B cell (primary cell): ENCODE measurements around the gene DBX1. TPM values are rescaled to one million over a fixed set of nuclear protein-coding genes. Genes with fewer than 3 reads are reported as not detected.

Experiments used
- ATAC-seq: fragments of 200-7000 bp; cut with Tn5 transposase; one replicate; pipeline ENCODE4 v1.10.0; 2021; ENCODE audit warnings: low read depth, mild to moderate bottlenecking, moderate number of reproducible peaks, moderate library complexity
- CTCF ChIA-PET: fragments of 350-600 bp; sonication (Branson Sonifier 250); formaldehyde crosslinking; loops from one replicate; lab custom pipeline; 2021; ENCODE audit warnings: antibody characterized with exemption, inconsistent platforms; lab: Charles Lee
- POLR2A ChIA-PET: fragments of 350-600 bp; sonication (Branson Sonifier 250); formaldehyde crosslinking; loops from one replicate; lab custom pipeline; 2021; ENCODE audit warnings: antibody characterized with exemption; lab: Charles Lee
- DNase-seq: peaks from one replicate; pipeline ENCODE4 v3.0.0; 2013
- H2AFZ ChIP-seq: 2 replicates; pipeline ENCODE4 v1.6.1; 2012; ENCODE audit warnings: mild to moderate bottlenecking, low read depth, low read length; ENCODE audit not compliant: insufficient read depth, poor library complexity, severe bottlenecking
- H3K27ac ChIP-seq, 2 donors: 1 replicate in 1 of 2; 2 replicates in 1 of 2; pipeline ENCODE4 v1.5.1; 2012 to 2013; ENCODE audit warnings: low read length in 2 of 2, mild to moderate bottlenecking in 2 of 2, moderate library complexity in 1 of 2
- H3K27me3 ChIP-seq, 4 experiments: fragments of 200-600 bp in 1 of 4; sonication (generic) in 1 of 4; replicated peaks in 1 of 4; 1 replicate in 2 of 4; 2 replicates in 2 of 4; pipeline versions ENCODE4 v1.6.1 to v1.7.0; 2013 to 2016; ENCODE audit warnings: low read length in 3 of 4, mild to moderate bottlenecking in 2 of 4, mixed read lengths in 1 of 4, moderate library complexity in 1 of 4; ENCODE audit not compliant: insufficient read depth in 4 of 4, control insufficient read depth in 3 of 4; ENCODE audit errors: control extremely low read depth in 1 of 4
- H3K36me3 ChIP-seq, 2 experiments: replicated peaks in 1 of 2; 1 replicate in 1 of 2; 2 replicates in 1 of 2; pipeline versions ENCODE4 v1.6.1 to v1.7.1; 2013; ENCODE audit warnings: low read length in 1 of 2; ENCODE audit not compliant: insufficient read depth in 2 of 2, control insufficient read depth in 1 of 2; ENCODE audit errors: control extremely low read depth in 1 of 2, extremely low read depth in 1 of 2
- H3K4me1 ChIP-seq, 2 donors: fragments of 200-600 bp in 1 of 2; sonication (generic) in 1 of 2; 1 replicate in 1 of 2; 2 replicates in 1 of 2; pipeline versions ENCODE4 v1.5.1 to v1.6.1; 2013 to 2017; ENCODE audit warnings: low read length in 2 of 2; ENCODE audit not compliant: control insufficient read depth in 2 of 2, insufficient read depth in 2 of 2
- H3K4me2 ChIP-seq: replicated peaks from 2 replicates; pipeline ENCODE3; 2012; ENCODE audit warnings: mild to moderate bottlenecking, low read depth, low read length; ENCODE audit not compliant: poor library complexity, severe bottlenecking
- H3K4me3 ChIP-seq, 5 experiments: fragments of 200-600 bp in 1 of 5; sonication (generic) in 1 of 5; 1 replicate in 3 of 5; 2 replicates in 2 of 5; pipeline versions ENCODE4 v1.5.1 to v1.7.0; 2011 to 2016; ENCODE audit warnings: low read length in 4 of 5, mild to moderate bottlenecking in 4 of 5, low read depth in 2 of 5, control low read depth in 1 of 5, moderate library complexity in 1 of 5; ENCODE audit not compliant: insufficient read depth in 1 of 5; ENCODE audit errors: control extremely low read depth in 1 of 5, extremely low read depth in 1 of 5
- H3K79me2 ChIP-seq: fragments of 200-600 bp; sonication (generic); one replicate; pipeline ENCODE4 v1.6.0; 2016; ENCODE audit warnings: low read length; ENCODE audit not compliant: control insufficient read depth, insufficient read depth
- H3K9ac ChIP-seq: fragments of 200-600 bp; sonication (generic); 2 replicates; pipeline ENCODE4 v1.6.1; 2017; ENCODE audit warnings: mild to moderate bottlenecking, low read length, moderate library complexity
- H3K9me3 ChIP-seq, 3 donors: one replicate each; pipeline versions ENCODE4 v1.6.1 to v1.7.1; 2013; ENCODE audit warnings: low read length in 2 of 3; ENCODE audit not compliant: control insufficient read depth in 2 of 3, insufficient read depth in 1 of 3; ENCODE audit errors: control extremely low read depth in 1 of 3
- H4K20me1 ChIP-seq: 2 replicates; pipeline ENCODE4 v1.6.0; 2012; ENCODE audit warnings: mild to moderate bottlenecking, low read length; ENCODE audit not compliant: insufficient read depth, control insufficient read depth, poor library complexity, severe bottlenecking
- H3K27ac Mint-ChIP-seq: one replicate; pipeline ENCODE4 v1.8.0; 2021; ENCODE audit warnings: mixed read lengths
- H3K27me3 Mint-ChIP-seq: one replicate; pipeline ENCODE4 v1.8.0; 2021; ENCODE audit warnings: mixed read lengths
- H3K4me1 Mint-ChIP-seq: one replicate; pipeline ENCODE4 v1.8.0; 2021; ENCODE audit warnings: mixed read lengths
- H3K4me3 Mint-ChIP-seq: one replicate; pipeline ENCODE4 v1.8.0; 2021; ENCODE audit warnings: mixed read lengths
- H3K9me3 Mint-ChIP-seq: one replicate; pipeline ENCODE4 v1.8.0; 2022; ENCODE audit warnings: mixed read lengths; ENCODE audit not compliant: insufficient read depth
- CTCF ChIP-seq: fragments of 200-600 bp; IDR thresholded peaks from one replicate; pipeline ENCODE4 v1.8.0; 2022; ENCODE audit warnings: antibody characterized with exemption, mild to moderate bottlenecking
- EZH2 ChIP-seq: IDR thresholded peaks from 2 replicates; pipeline ENCODE4 v1.6.1; 2012; ENCODE audit warnings: borderline replicate concordance, low read depth, mild to moderate bottlenecking, moderate library complexity, low read length; ENCODE audit not compliant: insufficient read depth, poor library complexity, severe bottlenecking
- WGBS: methylation state at CpG from one replicate; pipeline ENCODE4 v1.1.5; 2013; ENCODE audit warnings: missing lambda C conversion rate; ENCODE audit not compliant: insufficient coverage; 5-methylcytosine and 5-hydroxymethylcytosine counted together
- intact Hi-C: fragments of 100-400 bp; cut with micrococcal nuclease; formaldehyde crosslinking; loops from one replicate; pipeline ENCODE4 v1.10.0; 2022
- polyA plus RNA-seq: library from polyadenylated mRNA; depleted of rRNA; stranded (reverse); fragments of >200 nt; gene quantifications from 2 replicates; pipeline ENCODE4 v1.2.3, GENCODE V29; 2012
- total RNA-seq, 2 donors: library from RNA; stranded (reverse); fragments of 120-200 nt in 1 of 2; gene quantifications; 1 replicate in 1 of 2; 2 replicates in 1 of 2; pipeline versions ENCODE4 v1.2.3 to v1.2.4, GENCODE V29; 2013 to 2022

Gene DBX1
- total and polyA plus RNA-seq, 2 donors (not counting 1 experiment from before 2014, with no cell fraction given) = not detected

GRCh38 chr11:20117291-20117690 lies 43.0 kb downstream of the DBX1 start:
- no peak overlapping the region for H3K4me2 ChIP-seq
- WGBS = 100% methylated on average over 4 of the region's 5 CpGs
- H3K27me3 ChIP-seq = no peaks in the 10 kb centered on the region
- Mint-ChIP-seq H3K27ac (no peak overlapping the region), H3K9me3 (no peaks in the 10 kb centered on the region), H3K4me3 (no peak overlapping the region), H3K4me1 (peaks cover 2% of the 10 kb centered on the region), H3K27me3 (peaks cover 32% of the 10 kb centered on the region)
- no peaks in the 10 kb centered on the region for H3K36me3 ChIP-seq
- intact Hi-C loops = no loop called here
- no peaks in the 10 kb centered on the region for H3K79me2 ChIP-seq
- DNase-seq (no peak), ATAC-seq (no peak)
- H3K27ac ChIP-seq = no peak overlapping the region
- no peak overlapping the region for H3K9ac ChIP-seq
- H4K20me1 ChIP-seq = no peaks in the 10 kb centered on the region
- no peak overlapping the region for H2AFZ ChIP-seq
- POLR2A ChIA-PET = no interaction called here
- peaks cover 0 to 4% of the 10 kb centered on the region in 2 donors for H3K4me1 ChIP-seq
- H3K9me3 ChIP-seq = peaks cover 0 to 3% (median 0%) of the 10 kb centered on the region in 3 donors
- no peak for TF ChIP-seq EZH2
- no peak for TF ChIP-seq CTCF
- CTCF ChIA-PET = interaction anchor here (1.3 to 7.0 kb wide), 2 partner anchors 11 to 16 kb away, joined by 4 to 51 read pairs; no protein-coding TSS in a partner anchor
- no peak overlapping the region for H3K4me3 ChIP-seq

DNA sequence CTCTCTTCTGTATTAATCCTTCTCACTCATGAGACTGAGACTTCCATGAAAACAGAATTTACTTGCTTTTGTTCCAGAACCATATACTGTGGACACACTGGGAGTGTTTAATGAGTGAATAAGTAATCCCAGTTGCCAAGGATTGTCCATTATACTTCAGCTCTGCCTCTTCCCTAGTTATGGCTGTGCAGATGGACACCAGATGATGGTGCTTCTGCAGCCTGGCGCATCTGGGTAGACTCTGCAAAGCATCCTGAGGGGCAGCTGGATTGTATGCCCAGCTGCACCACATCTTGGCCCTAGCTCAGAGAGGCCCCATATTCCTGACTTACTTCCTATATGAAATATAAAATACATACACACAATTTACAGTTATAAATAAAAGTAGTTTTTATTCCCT lies 43.5 kb downstream of the DBX1 start:
- intact Hi-C loops = no loop called here
- H3K4me2 ChIP-seq = no peak overlapping the region
- peaks cover 0 to 3% (median 0%) of the 10 kb centered on the region in 3 donors for H3K9me3 ChIP-seq
- no peak for TF ChIP-seq CTCF
- no peak for DNase-seq
- CTCF ChIA-PET = interaction anchor here (1.3 to 7.0 kb wide), 2 partner anchors 12 to 16 kb away, joined by 4 to 51 read pairs; no protein-coding TSS in a partner anchor
- H4K20me1 ChIP-seq = no peaks in the 10 kb centered on the region
- no peak overlapping the region for H2AFZ ChIP-seq
- no peak overlapping the region for H3K9ac ChIP-seq
- H3K4me3 ChIP-seq = no peak overlapping the region
- no peak overlapping the region for H3K27ac ChIP-seq
- Mint-ChIP-seq H3K4me1 (peaks cover 2% of the 10 kb centered on the region), H3K9me3 (no peaks in the 10 kb centered on the region), H3K4me3 (no peak overlapping the region), H3K27ac (no peak overlapping the region), H3K27me3 (peaks cover 34% of the 10 kb centered on the region)
- no peaks in the 10 kb centered on the region for H3K79me2 ChIP-seq
- no peaks in the 10 kb centered on the region for H3K27me3 ChIP-seq
- peaks cover 0 to 4% of the 10 kb centered on the region in 2 donors for H3K4me1 ChIP-seq
- WGBS = 0% methylated on average over 1 of the region's 1 CpG
- POLR2A ChIA-PET = no interaction called here
- ATAC-seq = no peak
- H3K36me3 ChIP-seq = no peaks in the 10 kb centered on the region
